Measurements from ENCODE around the gene ALX4.

Gene ALX4

DNA sequence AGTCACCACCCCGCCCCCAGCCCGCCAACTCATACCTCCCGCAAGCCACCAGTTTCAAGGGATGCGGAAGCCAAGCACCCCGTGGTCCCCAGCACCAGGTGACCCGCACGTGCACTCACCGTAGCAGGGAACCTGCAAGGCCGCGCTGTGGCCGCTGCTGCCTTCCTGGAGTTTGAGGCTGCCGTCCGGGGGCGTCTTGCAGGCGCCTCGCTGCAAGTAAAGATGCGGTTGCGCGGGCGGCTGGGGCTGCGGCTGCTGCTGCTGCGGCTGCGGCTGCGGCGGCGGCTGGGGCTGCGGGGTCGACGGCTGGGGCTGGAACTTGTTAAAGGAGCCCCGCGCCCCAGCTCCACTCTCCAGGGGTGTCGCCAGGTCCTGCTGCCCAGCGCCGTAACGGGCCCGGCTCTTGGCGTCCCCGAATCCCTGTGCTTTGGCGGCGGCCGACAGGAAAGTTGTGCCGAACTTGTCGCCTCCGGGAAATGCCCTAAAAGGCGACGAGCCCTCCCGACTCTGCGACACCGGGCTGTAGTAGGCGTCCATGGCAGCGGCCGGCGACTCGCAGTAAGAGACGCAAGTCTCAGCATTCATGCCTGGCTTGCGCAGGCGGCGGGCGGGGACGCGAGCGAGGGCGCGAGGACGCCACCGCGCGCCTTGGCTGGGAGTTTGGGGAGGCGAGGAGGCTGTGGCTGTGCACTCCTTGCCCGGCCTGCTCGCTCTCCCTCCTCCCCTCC lies at the start of gene ALX4:
TSS of gene ALX4 (minus strand) at position 662 of the 728 bp plus-strand sequence. CDS start at position 585, 77 bp downstream.
- no peak for DNase-seq (ENCODE audit: low read depth)

DNA sequence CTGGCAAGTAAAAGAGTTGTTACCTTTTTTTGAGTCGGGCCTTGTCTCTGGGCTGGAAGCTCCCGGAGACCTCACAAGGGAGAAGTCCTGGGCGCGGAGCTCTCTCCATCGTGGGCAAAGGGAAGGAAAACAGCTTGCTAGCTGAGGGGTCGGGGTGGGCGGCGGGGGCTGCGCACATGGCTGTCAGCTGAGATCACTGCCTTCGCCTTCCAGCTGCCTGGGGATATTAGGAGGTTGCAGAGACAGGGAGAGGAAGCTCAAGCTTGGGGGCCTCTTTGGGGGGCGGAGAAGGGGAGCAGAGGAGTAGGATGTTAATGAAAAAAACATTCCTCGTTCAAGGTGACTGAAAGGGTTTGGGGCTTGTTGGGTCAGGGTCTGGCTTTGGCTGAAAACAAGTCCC lies 49.2 kb upstream of the ALX4 start:
- no peak for DNase-seq (ENCODE audit: low read depth)

DNA sequence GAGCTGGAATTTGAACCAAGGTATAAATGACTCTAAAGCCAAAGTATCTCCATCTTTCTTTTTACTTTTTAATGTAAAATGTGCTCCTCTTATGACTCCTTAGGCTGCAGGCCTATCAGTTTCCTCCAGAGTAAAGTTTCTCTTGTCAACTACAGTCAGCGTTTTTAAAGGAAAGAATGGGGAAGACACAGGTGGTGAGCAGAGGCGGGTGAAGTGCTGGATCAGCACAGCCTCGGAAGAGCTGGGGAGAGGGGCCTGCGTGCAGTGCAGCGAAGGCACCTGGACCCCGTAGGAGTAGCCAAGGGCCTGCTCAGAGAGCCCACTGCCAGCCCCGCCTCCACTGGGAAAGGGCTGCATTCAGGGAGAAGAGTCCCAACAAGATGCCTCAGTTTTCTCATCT lies 48.8 kb upstream of the ALX4 start:
- no peak for DNase-seq (ENCODE audit: low read depth)

DNA sequence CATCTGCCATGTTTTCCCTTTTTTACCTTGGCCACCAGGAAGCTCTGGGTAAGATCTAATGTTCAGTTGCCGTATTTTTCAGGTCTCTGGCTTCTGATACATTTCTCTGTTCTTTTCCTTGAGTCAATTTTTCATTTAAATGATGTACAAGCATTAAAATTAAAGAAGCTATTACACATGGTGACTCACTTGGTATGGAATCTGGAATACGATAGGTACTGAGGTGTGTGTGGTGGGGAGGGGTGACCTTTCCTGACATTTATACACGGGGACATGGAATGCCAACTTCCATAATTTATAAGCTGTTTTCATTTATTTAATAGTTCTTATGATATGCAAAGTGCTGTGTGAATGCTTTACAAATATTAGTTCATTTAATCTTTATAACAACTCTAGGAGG lies 47.8 kb upstream of the ALX4 start:
- DNase-seq (ENCODE audit: low read depth) = no peak

DNA sequence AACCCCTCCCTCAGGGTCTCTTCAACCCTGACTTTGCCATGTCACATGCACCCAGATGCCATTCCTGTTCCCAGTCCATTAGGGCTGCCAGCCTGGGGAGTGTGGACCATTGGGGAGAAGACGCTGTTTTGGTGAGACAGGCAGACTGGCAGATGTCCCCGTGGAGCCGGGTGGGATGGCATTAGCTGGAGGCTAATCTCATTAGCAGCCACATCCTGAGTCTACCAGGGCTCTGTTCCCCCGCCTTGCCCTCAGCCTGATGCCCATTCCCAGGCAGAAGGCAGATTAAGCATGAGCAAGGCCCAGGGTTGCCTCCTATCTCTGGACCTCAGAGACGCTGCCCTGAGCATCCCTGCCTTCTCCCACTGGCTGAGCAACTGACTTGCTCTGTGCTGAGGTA lies 46.4 kb upstream of the ALX4 start:
- DNase-seq (ENCODE audit: low read depth) = no peak

DNA sequence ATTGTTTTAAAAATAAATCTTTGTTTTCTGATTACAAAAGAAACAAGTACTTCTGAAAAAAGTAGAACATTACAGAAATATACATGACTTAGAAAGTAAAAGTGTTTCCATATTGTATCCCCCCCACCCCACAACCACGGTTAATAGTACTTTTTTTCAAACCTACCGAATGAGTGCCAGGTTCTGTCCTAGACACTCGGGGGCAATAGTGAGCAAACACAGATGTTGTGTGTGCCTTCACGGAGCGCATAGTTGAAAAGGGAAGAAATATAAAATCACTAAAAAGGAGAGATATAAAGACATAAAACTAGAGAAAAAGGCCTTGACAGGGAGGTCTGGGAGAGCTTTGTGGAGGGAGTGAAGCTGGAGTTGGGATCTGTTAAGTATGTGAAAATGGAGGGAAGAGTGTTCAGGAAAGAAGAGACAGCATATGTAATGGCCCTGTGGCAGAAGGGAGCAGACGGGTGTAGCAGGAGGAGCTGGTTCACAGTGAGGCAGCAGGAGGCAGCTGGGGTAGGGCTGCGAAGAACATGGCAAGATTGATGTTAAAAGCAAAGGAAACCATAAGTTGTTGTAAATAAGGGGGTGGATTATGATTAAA lies 42.1 kb upstream of the ALX4 start:
- no peak for DNase-seq (ENCODE audit: low read depth)

DNA sequence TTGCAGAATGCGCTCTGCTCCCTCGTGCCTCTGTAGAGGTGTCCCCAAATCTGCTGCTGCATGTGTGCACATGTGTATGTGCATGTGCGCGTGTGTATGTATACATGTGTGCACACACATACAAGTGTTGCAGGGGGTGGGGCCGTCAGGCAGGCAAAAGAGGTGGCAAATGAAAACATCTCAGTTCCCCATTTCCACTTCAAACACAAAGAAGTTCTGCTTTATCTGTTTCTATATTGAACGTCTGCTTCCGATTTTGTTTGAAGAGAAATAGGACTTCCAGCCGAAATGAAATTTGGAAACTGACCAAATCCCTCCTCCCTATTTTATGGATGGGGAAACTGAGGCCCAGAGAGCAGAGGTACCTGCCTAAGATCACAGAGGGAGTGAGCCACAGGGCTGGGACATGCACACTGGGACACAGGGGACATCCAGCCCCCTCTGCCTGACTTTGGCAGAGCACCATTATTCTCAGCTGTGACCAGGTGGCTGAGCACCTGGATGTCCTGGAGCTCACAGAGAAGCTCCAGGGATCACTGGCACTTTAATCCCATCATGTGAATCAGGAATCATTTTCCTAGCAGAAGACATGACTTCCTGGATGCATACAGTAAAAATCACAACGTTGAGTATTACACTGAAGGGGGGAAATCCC lies 41.2 kb upstream of the ALX4 start:
- DNase-seq (ENCODE audit: low read depth) = no peak

DNA sequence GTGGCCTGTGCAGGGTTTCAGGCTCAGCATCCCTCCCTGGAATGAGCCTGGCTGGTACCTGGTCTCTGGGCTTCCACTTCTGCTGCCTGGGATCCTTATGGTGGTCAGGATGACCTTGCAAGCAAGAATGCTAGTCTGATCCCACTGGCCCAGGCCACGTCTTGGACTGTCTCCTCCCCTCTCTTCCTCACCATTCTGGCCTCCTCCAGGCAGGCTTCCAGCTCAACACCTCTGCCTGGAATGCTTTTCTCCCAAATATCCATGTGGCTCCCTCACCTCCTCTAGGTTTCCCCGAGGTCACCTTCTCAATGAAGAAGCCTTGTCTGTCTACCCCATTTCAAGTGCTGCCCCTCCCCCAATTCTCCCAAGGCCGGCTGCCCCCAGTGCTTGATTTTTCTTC lies 39.4 kb upstream of the ALX4 start:
- DNase-seq (ENCODE audit: low read depth) = no peak

DNA sequence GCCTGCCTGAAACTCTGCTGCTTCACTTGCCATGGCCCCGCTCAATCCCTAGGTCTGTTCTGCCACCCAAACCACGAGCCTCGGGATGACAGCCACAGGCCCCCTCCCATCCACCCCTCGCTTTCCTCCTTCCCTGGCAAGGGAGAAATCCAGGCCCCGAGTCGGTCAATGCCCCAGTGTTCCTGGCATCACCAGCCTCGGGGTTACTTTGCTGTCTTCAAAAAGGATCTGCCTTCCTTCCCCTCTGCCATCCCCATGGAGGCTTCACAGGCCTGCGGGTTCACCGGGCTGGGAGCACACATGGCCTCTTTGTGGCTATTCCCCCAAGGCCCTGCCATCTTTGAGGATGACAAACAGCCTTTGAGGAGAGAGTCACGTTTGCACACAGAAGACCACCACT lies 38.8 kb upstream of the ALX4 start:
- DNase-seq (ENCODE audit: low read depth) = no peak

DNA sequence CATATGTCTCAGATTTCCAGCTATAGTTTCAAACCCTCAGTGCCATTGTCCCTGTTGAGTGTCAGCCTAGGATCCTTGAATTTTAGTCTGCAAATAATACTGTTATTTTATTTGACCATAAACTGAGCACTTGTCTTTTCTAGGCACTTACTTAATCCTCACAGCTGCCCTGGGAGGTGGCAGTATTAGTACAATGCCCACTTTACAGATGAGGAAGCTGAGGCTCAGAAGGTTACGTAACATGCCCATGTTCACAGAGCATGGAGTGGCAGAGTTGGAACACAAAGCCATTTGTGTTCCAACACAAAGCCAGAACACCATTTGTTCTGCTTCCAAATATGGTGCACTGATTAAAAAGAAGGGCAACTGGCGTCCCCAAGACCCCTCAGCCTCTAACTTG lies 38.2 kb upstream of the ALX4 start:
- DNase-seq (ENCODE audit: low read depth) = no peak

DNA sequence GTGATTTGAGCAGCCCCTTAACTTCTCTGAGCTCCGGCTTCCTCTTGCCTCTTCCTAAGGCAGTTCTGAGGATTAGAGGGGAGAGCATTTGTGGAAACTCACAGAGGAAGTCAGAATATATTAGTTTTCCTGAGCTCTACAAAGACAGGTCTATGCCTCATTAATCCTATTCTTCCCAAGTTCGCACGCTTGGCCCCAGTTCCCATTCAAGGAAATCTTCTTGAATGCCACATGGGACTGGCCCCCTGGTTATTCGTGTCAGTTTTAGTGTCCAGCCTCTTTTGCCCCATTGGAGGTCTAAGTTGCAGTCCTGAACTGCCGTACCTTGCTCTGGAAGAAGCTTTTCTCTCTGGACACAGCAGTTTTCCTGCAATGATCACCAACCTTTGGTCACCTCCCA lies 37.6 kb upstream of the ALX4 start:
- DNase-seq (ENCODE audit: low read depth) = no peak

DNA sequence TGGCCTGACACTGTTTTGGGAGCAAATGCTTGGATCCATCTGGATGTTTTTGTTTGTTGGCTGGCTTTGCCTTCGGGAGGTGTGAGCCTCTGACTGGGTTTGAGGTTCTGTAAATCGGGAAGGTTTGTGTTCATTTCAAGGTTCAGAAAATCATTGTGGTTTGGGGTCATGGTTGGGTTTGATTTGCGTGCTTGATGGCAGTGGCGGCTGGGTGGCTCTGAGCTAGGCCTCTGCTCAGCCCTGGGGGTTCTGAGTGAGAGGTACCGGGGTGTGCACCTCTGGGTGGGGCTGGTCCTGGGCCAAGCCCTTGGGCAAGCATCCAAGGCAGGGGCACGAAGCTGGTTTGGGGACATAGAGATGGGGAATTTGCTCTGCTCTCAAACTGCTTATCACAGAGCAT lies 37.0 kb upstream of the ALX4 start:
- no peak for DNase-seq (ENCODE audit: low read depth)

DNA sequence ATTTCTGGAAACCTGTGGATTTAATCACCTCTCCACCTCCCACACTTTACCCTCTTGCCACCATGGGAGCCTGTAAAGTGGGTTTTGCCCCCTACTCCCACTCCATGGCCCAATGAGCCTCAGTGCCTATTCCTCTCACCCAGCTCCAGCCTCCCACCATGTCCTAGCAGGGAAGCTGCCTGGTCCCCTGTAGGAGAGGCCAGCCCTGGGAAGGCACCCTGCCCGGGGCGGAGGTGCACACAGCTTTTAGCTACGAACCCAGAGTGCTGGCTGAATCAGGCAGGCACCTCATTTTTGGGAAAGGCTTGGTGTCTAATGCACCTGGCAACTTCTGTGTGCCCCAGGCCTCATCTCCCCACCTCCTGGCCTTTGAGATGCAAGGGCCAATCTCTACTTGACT lies 35.8 kb upstream of the ALX4 start:
- DNase-seq (ENCODE audit: low read depth) = no peak

DNA sequence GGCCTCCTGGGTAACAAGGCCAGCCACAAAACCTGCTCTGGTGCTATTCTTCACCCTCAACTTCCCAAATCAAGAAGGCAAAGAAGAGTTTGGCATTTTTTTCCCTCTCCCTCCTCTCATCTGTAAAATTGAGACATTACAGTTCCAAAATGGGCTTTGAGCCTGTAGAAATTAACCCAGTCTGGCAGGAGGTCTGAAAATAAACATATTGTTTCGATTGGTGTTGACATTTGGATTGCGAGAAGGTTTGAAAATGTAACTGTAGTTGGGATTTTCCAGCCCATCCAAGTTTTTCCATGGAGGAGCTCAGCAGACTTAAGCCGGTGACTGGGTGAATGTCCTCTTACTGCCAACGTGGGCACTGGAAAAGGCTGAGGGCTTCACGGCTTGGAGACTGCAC lies 35.0 kb upstream of the ALX4 start:
- DNase-seq (ENCODE audit: low read depth) = no peak

DNA sequence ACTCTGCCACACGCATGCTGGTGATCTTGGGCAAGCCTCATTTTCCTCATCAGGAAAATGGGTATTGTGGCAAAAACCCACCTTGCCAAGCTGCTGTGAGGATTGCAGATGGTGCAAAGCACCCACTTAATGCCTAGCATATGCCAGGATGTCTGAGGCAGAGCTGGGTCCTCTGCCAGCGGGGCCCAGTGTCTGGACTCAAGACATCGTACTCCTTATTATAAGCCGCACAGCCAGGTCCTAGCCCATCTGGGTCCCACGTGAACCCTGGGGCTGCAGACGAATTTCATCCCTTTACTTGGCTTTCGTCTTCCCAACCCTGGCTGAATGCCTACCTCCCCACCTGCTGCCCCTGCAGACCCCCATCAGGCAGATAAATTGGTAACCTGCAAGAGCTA lies 34.5 kb upstream of the ALX4 start:
- DNase-seq (ENCODE audit: low read depth) = no peak

DNA sequence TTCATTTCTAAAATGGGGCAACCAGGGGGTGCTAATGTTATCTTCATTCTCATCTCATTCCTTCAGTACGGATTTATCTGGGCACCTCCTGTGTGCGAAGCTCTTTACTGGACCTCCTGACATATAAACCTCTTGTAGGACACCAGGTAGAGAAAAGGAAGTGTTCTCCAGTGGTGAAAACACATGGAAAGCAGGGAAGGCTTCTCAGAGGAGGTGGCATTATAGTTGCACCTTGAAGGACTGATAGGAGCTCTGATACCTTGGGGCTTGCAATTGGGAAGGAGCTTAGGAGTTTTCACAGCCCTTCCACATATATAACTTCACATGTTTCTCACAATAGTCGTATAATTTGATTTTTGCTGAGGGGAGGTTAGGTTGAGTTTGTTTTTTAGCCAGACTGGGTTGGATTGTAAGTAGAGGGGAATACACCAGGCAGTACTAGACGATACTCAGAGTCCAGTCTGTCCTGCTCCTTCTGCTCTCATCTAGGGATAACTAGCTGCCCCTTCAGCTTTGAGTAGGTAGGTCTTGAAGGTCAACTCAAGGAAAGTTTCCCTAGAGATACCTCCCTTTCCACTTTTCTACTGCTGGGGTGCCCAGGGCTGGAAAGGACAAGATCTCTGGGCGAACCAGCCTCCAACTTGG lies 34.0 kb upstream of the ALX4 start:
- no peak for DNase-seq (ENCODE audit: low read depth)

DNA sequence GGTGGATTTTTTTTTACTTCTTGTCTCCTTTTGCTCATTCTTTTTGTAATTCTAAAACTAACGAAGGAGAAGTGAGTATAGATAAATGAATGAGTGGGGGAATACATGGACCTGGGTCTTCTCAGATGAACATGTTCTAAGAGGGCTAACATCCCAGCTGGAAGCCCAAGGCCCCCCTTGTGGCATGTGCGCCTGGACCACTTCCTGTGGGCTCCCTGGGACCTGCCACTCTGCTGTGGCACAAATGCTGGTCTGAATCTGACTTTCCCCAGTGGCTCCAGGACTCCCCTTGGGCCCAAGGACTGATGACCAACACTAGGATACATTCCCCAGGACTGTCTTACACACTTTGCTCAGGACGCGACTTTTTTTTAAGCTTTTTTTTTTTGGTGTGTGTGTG lies 32.7 kb upstream of the ALX4 start:
- DNase-seq (ENCODE audit: low read depth) = no peak

DNA sequence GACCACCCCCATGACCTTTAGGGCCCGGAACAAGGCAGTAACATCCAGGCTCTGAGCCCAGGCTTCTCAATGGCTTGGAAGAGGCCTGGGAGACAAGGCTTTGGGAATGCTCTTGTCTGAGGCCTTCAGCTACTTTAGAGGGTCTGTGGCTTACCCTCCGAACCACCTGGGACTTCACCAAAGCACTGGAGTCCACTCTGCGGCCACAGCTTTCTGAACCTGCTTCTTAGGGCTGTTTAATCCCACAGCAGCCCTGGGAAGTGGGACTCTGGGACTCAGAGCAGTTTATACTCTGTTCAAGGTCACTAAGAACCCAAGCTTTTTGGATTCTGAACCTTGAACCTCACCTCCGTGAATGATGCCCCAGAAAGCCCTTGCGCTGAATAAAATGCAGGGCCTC lies 30.7 kb upstream of the ALX4 start:
- no peak for DNase-seq (ENCODE audit: low read depth)

DNA sequence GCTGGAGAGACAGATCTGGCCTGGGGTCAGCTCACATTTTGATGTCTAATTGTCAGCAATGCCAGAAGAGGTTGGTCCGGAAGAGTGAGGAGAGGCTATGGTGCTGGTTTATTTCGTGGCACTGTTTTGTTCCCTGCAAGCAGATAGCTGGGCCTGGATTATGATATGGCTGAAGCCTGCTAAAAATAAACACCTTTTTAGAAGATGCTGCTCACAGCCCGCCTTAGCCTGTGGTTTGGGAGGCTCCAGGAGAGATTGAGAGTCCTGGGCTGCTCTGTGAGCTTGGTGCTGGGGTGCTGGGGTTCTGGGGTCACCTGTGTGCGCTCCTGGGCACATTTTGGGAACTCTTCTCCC lies 29.6 kb upstream of the ALX4 start:
- no peak for DNase-seq (ENCODE audit: low read depth)

DNA sequence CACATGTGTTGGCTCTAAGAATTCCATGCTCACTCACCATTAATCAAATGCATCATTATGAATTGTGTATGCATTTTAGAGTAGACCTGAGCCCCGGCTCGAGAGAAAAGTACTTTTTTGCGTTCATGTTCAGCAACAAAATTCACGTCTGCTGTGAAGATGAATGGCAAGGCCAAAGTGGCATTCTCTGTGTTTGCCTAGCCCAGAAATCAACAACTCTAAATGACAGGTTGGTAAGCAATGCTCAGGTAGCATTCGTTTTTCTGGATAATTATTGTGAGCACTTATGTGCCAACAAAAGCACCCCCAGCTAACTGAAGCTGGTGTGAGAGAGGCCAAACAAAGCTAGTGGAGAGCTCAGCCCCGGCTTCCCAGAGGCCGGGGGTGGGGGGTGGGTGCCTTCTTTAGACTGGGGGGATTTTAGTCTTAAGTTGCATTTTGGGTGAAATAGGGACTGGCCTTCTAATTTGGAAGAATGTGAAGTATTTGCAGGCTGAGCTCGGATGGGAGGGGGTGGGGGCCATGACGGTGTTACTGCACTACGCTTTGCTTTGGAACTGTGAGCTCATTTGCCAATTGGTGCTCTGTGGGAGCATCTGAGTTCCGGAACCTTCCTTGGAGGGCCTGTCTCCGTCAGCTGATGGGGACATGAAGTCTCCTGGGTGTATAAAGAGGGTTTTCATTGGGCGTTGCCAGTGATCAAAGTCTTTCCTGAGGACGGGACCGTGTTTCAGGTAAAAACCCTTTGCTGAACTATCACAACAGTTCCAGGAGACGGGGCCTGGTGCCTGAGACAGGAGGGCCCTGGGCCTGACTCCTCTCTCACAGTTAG lies 29.0 kb upstream of the ALX4 start:
- no peak for DNase-seq (ENCODE audit: low read depth)

DNA sequence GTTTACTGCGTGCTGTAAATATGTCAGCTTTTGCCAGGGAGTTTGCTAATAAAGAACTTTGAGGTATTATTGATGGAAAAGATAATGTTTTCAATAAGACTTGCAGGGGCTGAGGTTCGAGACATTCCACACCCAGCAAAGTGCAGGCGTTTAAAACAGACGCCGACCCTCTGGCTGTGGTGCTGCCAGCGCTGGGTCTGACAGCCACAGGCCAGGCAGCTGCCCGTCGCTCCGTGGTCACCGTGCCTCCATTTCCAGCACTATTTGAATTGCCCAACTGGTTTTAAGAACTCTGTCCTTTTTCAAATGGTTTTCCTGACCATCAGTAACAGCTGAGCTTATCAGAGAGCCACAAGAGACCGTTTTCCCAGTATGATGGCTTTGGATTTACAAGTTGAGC lies 28.1 kb upstream of the ALX4 start:
- no peak for DNase-seq (ENCODE audit: low read depth)

DNA sequence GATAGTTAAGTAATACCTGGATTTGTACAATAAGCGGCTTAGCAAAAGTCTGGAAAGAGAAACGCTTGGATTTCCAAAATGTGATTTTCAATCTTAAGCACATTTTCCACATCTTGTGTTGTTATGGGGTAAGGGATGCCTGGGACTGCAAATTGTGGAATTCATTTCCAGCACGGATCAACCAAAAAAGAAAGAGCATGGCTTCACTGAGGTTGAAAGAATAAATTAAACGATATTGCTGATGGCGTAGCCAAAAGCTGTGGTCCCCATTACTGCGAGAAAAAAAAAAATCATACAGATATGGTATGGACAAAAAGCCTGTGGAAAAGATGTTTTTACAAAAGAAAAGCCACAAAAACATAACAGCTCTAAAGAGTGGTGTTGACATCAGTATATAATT lies 26.0 kb upstream of the ALX4 start:
- no peak for DNase-seq (ENCODE audit: low read depth)
